ENCODE data around the gene TUBB2A.

TUBB2A gene

DNA sequence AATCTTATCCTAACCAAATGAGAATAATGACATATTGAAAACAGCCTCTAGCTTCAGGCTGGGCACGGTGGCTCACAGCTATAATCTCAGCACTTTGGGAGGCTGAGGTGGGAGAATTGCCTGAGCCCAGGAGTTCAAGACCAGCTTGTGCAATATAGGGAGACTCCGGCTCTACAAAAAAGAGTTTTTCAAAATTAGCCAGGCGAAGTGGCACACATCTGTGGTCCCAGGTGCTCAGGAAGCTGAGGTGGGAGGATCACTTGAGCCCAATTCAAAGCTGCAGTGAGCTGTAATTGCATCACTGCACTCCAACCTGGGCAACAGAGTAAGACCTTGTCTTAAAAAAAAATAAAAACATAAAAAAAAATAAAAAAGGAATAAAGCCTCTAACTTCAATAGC lies 4.7 kb downstream of the TUBB2A start:
- H3K27ac ChIP-seq, result no peak overlapping the region
- no peak for TF ChIP-seq ZFX (IDR thresholded peaks at IDR 0.05; ENCODE audit: borderline replicate concordance)
- TF ChIP-seq, protein P1, sequence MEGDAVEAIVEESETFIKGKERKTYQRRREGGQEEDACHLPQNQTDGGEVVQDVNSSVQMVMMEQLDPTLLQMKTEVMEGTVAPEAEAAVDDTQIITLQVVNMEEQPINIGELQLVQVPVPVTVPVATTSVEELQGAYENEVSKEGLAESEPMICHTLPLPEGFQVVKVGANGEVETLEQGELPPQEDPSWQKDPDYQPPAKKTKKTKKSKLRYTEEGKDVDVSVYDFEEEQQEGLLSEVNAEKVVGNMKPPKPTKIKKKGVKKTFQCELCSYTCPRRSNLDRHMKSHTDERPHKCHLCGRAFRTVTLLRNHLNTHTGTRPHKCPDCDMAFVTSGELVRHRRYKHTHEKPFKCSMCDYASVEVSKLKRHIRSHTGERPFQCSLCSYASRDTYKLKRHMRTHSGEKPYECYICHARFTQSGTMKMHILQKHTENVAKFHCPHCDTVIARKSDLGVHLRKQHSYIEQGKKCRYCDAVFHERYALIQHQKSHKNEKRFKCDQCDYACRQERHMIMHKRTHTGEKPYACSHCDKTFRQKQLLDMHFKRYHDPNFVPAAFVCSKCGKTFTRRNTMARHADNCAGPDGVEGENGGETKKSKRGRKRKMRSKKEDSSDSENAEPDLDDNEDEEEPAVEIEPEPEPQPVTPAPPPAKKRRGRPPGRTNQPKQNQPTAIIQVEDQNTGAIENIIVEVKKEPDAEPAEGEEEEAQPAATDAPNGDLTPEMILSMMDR (IDR thresholded peaks at IDR 0.05), result no peak

DNA sequence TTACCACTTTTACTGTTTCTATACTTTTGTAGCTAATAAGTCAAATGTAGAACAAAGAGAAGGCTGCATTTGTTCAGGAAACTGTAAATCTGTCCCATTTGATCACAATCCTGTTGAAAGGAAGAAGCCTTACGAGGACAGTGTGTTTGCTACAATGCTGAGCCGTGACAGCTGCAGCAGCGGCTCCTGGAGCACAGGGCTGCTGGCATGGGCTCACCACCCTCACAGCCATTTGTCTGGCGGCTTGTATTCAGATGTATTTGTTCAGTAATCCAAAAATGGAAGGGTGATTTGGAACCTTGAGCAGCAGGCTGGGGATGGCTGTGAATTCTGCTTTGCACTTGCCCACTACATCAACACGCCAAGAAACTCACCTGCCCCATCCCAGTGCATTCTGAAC lies 5.7 kb downstream of the TUBB2A start:
- H3K27ac ChIP-seq, result no peak overlapping the region
- TF ChIP-seq ZFX (IDR thresholded peaks at IDR 0.05; ENCODE audit: borderline replicate concordance), result no peak
- TF ChIP-seq, protein P1 (IDR thresholded peaks at IDR 0.05), result no peak

DNA sequence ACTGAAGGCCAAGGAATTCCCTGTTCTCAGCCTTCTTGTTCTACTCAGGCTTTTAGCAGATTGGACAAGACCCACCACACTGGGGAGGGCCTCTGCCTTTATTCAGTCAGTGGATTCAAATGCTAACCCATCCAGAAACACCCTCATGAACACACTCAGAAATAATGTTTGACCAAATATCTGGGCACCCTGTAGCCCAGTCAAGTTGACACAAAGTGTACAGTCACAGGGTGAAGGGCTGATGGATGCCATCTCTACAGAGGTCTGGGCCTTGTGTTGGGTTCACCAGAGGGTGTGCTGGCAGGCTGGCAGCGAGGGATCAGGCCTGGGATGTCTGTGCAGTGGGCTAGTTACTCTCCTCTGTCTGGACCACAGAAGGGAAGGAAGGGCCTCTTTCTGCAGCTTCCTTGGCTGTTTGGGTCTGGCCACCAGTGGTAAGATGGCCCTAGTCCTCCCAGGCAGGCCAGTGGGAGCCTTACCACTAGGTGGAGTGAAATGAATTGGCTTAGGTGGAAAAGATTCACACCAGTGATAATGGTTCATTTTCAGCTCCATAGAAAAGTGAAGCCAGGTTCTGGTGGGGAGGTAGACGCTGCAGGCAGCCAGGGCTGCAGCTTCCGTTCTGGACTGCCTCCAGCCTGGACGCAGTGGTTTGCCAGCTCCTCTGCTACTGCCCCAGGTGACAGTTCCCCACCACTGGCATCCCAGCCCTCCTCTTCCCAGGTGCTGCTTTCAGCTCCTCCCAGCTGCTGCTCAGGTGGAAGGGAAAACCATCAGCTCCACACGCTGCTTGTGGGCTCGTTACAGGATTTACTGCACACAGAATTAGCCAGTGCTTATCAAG lies 9.2 kb downstream of the TUBB2A start:
- TF ChIP-seq, protein P1 (IDR thresholded peaks at IDR 0.05), result no peak
- no peak for TF ChIP-seq ZFX (IDR thresholded peaks at IDR 0.05; ENCODE audit: borderline replicate concordance)
- no peak overlapping the region for H3K27ac ChIP-seq

DNA sequence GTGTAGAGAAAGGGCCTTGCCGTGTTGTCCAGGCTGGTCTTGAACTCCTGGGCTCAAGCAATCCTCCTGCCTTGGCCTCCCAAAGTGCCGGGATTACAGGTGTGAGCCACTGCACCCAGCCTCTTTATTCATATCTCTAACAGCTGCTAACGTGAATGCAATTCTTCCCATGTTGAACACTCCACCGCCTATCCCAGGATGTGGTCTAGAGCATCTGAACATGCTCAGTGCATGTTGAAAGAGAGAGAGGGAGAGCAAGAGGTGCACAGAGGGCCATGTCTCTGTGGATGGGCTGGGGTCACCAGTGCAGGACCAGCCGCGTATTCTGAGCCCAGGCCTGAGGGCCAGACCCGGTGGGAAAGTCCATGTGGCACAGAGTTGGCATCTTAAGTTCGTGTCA lies 12.8 kb downstream of the TUBB2A start:
- TF ChIP-seq ZFX (IDR thresholded peaks at IDR 0.05; ENCODE audit: borderline replicate concordance), result no peak
- TF ChIP-seq, protein P1 (IDR thresholded peaks at IDR 0.05), result no peak
- no peak overlapping the region for H3K27ac ChIP-seq

DNA sequence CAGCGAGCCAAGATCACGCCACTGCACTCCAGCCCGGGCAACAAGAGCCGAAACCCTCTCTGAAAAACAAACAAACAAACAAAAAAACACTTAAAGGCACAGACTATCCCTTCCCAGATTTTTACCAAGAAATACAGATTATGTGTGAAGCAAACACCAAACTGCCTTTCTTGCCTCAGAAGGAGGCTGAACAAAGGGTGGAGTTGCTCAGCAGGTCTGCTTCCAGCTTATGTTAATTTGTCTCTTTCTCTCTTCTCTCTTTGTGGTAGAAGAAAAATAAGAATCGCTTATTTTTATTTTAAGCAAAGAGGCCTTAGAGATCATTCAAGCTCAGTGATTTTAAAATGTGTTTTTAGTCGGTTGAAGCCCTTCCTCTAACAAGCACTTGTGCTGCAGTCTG lies 14.2 kb downstream of the TUBB2A start:
- no peak for TF ChIP-seq ZFX (IDR thresholded peaks at IDR 0.05; ENCODE audit: borderline replicate concordance)
- TF ChIP-seq, protein P1 (IDR thresholded peaks at IDR 0.05), result no peak
- H3K27ac ChIP-seq, result no peak overlapping the region

DNA sequence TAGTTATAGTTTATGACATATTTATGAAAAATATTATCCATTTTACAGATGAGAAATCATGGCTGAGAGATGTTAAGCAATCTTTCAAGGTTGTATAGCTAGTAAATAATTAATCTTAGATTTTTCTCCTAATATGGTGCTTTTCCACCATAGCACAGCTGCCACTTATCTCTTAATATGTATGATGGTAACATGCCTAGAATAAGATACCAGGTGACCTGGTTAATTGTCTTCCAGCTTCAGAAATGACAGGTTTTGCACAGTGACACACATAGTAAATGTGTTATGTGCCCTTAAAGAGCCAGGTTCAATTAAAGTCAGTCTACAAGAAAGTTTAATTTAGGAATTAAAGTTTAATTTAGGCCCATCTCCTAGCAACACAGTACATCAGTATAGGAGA lies 14.8 kb downstream of the TUBB2A start:
- H3K27ac ChIP-seq, result no peak overlapping the region
- TF ChIP-seq ZFX (IDR thresholded peaks at IDR 0.05; ENCODE audit: borderline replicate concordance), result no peak
- TF ChIP-seq, protein P1 (IDR thresholded peaks at IDR 0.05), result no peak

DNA sequence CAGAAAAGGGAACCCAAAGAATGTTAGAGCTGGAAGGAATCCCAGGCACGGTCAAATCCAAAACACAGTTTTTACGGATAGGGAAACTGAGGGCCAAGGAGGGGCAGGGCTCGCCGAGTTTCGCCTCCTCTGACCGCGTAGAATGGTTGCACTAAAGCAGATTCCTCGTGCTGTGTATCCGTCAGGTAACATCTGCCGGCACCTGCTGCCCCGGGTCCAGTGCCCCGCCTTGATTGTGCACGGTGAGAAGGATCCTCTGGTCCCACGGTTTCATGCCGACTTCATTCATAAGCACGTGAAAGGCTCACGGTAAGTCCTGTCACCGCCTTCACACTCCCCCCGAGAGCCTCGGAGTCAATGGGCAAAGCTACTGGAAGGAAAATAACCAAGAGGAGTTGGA lies 17.1 kb downstream of the TUBB2A start:
- H3K27ac ChIP-seq, result no peak overlapping the region
- TF ChIP-seq, protein P1 (IDR thresholded peaks at IDR 0.05), result no peak
- TF ChIP-seq ZFX (IDR thresholded peaks at IDR 0.05; ENCODE audit: borderline replicate concordance), result no peak

All from 22Rv1 (cell line).